Neural cell (in vitro differentiated cells): ENCODE measurements around the gene DENND1A. TPM values are rescaled to one million over a fixed set of nuclear protein-coding genes. Genes with fewer than 3 reads are reported as not detected.

Experiments used
- H2AFZ ChIP-seq: fragments of 200-600, 300-800 bp; sonication (generic), shearing (Covaris generic); 2 replicates; pipeline ENCODE4 v1.6.0; 2014; ENCODE audit warnings: low read depth, mild to moderate bottlenecking, antibody characterized with exemption, low read length, moderate library complexity
- H3F3A ChIP-seq: fragments of 200-600 bp; shearing (Covaris generic); 2 replicates; pipeline ENCODE4 v1.6.1; 2016; ENCODE audit warnings: mild to moderate bottlenecking, moderate library complexity, mixed read lengths, antibody characterized with exemption, low read length; ENCODE audit not compliant: insufficient read depth, poor library complexity, severe bottlenecking
- H3K27ac ChIP-seq: fragments of 200-600, 300-800 bp; sonication (generic), shearing (Covaris generic); 2 replicates; pipeline ENCODE4 v1.5.1; 2014; ENCODE audit warnings: mild to moderate bottlenecking, low read length, moderate library complexity
- H3K27me3 ChIP-seq: fragments of 300-800, 200-600 bp; sonication (generic), shearing (Covaris generic); 2 replicates; pipeline ENCODE4 v1.6.0; 2014; ENCODE audit warnings: mild to moderate bottlenecking, low read depth, low read length, moderate library complexity; ENCODE audit not compliant: insufficient read depth
- H3K36me3 ChIP-seq: fragments of 300-800, 200-600 bp; sonication (generic), shearing (Covaris generic); 2 replicates; pipeline ENCODE4 v1.5.1; 2014; ENCODE audit warnings: mild to moderate bottlenecking, antibody characterized with exemption, low read length, moderate library complexity; ENCODE audit not compliant: insufficient read depth
- H3K4me2 ChIP-seq: fragments of 300-800, 200-600 bp; sonication (generic), shearing (Covaris generic); 2 replicates; pipeline ENCODE4 v1.6.0; 2014; ENCODE audit warnings: mild to moderate bottlenecking, low read length
- H3K4me3 ChIP-seq: fragments of 300-800, 200-600 bp; sonication (generic), shearing (Covaris generic); 2 replicates; pipeline ENCODE4 v1.5.1; 2014; ENCODE audit warnings: mild to moderate bottlenecking, low read length, moderate library complexity
- H3K79me2 ChIP-seq: fragments of 200-600 bp; shearing (Covaris generic); replicated peaks from 2 replicates; pipeline ENCODE4 v1.6.0; 2014; ENCODE audit warnings: mild to moderate bottlenecking, low read length, moderate library complexity; ENCODE audit not compliant: insufficient read depth
- H3K9ac ChIP-seq: fragments of 300-800, 200-600 bp; sonication (generic), shearing (Covaris generic); 2 replicates; pipeline ENCODE4 v1.6.1; 2016; ENCODE audit warnings: mild to moderate bottlenecking, low read length, mixed read lengths
- H3K9me2 ChIP-seq: fragments of 200-600 bp; shearing (Covaris generic); 2 replicates; pipeline ENCODE4 v1.6.1; 2016; ENCODE audit warnings: mild to moderate bottlenecking, low read length, mixed read lengths; ENCODE audit not compliant: insufficient read depth
- H3K9me3 ChIP-seq: fragments of 200-600, 300-800 bp; sonication (generic), shearing (Covaris generic); 2 replicates; pipeline ENCODE4 v1.6.1; 2016; ENCODE audit warnings: mild to moderate bottlenecking, mixed run types, low read length, moderate library complexity, mixed read lengths
- H4K20me1 ChIP-seq: fragments of 200-600 bp; shearing (Covaris generic); 2 replicates; pipeline ENCODE4 v1.6.1; 2016; ENCODE audit warnings: mild to moderate bottlenecking, mixed run types; ENCODE audit not compliant: insufficient read depth
- CTCF ChIP-seq: fragments of 450-650 bp; IDR thresholded peaks from 2 replicates; pipeline ENCODE4 v1.5.1; 2014; ENCODE audit warnings: antibody characterized with exemption, mild to moderate bottlenecking, moderate library complexity; ENCODE audit not compliant: poor library complexity, severe bottlenecking
- EP300 ChIP-seq: fragments of 450-650 bp; conservative IDR thresholded peaks from 2 replicates; pipeline ENCODE4 v1.6.1; 2014; ENCODE audit warnings: antibody characterized with exemption, mild to moderate bottlenecking, moderate library complexity; ENCODE audit not compliant: poor library complexity, severe bottlenecking
- EZH2 ChIP-seq: fragments of 200-600, 300-800 bp; shearing (Covaris generic), sonication (generic); IDR thresholded peaks from 2 replicates; pipeline ENCODE4 v1.6.1; 2014; ENCODE audit warnings: antibody characterized with exemption, low read length, borderline replicate concordance, mild to moderate bottlenecking; ENCODE audit not compliant: insufficient read depth, poor library complexity, severe bottlenecking
- MXI1 ChIP-seq: fragments of 450-650 bp; conservative IDR thresholded peaks from 2 replicates; pipeline ENCODE4 v1.6.1; 2014; ENCODE audit warnings: antibody characterized with exemption, mild to moderate bottlenecking; ENCODE audit not compliant: poor library complexity, severe bottlenecking
- POLR2AphosphoS5 ChIP-seq: IDR thresholded peaks from 2 replicates; pipeline ENCODE4 v1.6.1; 2012
- RAD21 ChIP-seq: fragments of 450-650 bp; conservative IDR thresholded peaks from 2 replicates; pipeline ENCODE4 v1.6.1; 2014; ENCODE audit warnings: antibody characterized with exemption, mild to moderate bottlenecking, moderate library complexity
- REST ChIP-seq: IDR thresholded peaks from 2 replicates; pipeline ENCODE4 v1.6.1; 2012; ENCODE audit warnings: borderline replicate concordance
- SMC3 ChIP-seq: fragments of 450-650 bp; conservative IDR thresholded peaks from 2 replicates; pipeline ENCODE4 v1.6.1; 2014; ENCODE audit warnings: antibody characterized with exemption, mild to moderate bottlenecking, moderate library complexity; ENCODE audit not compliant: poor library complexity
- TAF1 ChIP-seq: IDR thresholded peaks from 2 replicates; pipeline ENCODE4 v1.6.1; 2012; ENCODE audit warnings: low read depth
- polyA plus RNA-seq: library from polyadenylated mRNA; depleted of rRNA; stranded (reverse); fragments of >200 nt; gene quantifications from 2 replicates; pipeline ENCODE4 v1.2.3, GENCODE V29; 2014

The DENND1A gene
- polyA plus RNA-seq, 1 donor from 2014 or later: 2.3 TPM

- Histone ChIP-seq H2AFZ (no peak overlapping the region), H3K36me3 (no peaks in the 10 kb centered on the region), H3K9ac (no peak overlapping the region), H3F3A (no peaks in the 10 kb centered on the region), H3K27me3 (no peaks in the 10 kb centered on the region), H3K9me2 (no peaks in the 10 kb centered on the region), H4K20me1 (no peaks in the 10 kb centered on the region), H3K27ac (no peak overlapping the region), H3K79me2 (no peaks in the 10 kb centered on the region), H3K4me3 (no peak overlapping the region), H3K9me3 (no peaks in the 10 kb centered on the region), H3K4me2 (no peak overlapping the region)
- TF ChIP-seq TAF1 (no peak), SMC3 (no peak), EP300 (no peak), CTCF (no peak), POLR2AphosphoS5 (no peak), MXI1 (no peak), REST (no peak), EZH2 (no peak), RAD21 (no peak)
These were observed 25.7 kb upstream of the DENND1A start for GRCh38 chr9:123955637-123956036.

GRCh38 chr9:123954518-123955280 is 24.8 kb upstream of the DENND1A start:
- H3K4me3 ChIP-seq: no peak overlapping the region
- no peaks in the 10 kb centered on the region for H3K79me2 ChIP-seq
- TF ChIP-seq MXI1 (no peak), SMC3 (no peak), EZH2 (no peak), REST (no peak), POLR2AphosphoS5 (no peak), TAF1 (no peak), CTCF (no peak), EP300 (no peak), RAD21 (no peak)
- no peaks in the 10 kb centered on the region for H3K36me3 ChIP-seq
- H4K20me1 ChIP-seq: no peaks in the 10 kb centered on the region
- H3K4me2 ChIP-seq: no peak overlapping the region
- H3F3A ChIP-seq: no peaks in the 10 kb centered on the region
- no peaks in the 10 kb centered on the region for H3K9me3 ChIP-seq
- H3K9ac ChIP-seq: no peak overlapping the region
- no peaks in the 10 kb centered on the region for H3K9me2 ChIP-seq
- H2AFZ ChIP-seq: no peak overlapping the region
- H3K27me3 ChIP-seq: no peaks in the 10 kb centered on the region
- H3K27ac ChIP-seq: no peak overlapping the region
